Measurements from ENCODE around the gene CST11.

Gene CST11, protein sequence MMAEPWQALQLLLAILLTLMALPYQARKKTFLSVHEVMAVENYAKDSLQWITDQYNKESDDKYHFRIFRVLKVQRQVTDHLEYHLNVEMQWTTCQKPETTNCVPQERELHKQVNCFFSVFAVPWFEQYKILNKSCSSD

DNA sequence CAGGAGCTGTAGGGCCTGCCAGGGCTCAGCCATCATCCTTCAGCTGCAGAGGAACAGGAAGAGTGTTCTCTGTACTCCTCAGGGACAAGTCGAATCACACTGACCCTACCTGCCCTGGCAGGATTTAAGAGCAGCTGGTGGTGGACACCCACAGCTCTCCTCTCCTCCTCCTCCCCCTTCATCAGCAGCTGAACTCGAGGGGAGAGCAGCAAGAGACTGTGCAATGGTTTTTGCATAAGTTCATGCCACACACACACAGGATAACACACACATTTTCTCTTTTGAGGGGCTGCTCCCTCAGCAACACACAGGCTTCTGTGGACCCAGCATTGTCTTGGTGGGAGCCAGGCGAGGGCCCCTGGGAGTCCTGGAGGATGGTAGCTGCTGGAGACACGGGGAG lies at the start of gene CST11:
Gene CST11, minus strand, starts transcription at position 101 of the 400 bp plus-strand sequence. Its CDS starts 65 bp downstream, at position 36.
- DNase-seq (ENCODE audit: extremely low spot score), result no peak
- CTCF ChIA-PET, result no interaction called here
- POLR2A ChIA-PET, result no interaction called here
- no peak for TF ChIP-seq FOXK2 (IDR thresholded peaks at IDR 0.05)
- TF ChIP-seq SP1 (IDR thresholded peaks at IDR 0.05), result no peak
- TF ChIP-seq, protein P1, sequence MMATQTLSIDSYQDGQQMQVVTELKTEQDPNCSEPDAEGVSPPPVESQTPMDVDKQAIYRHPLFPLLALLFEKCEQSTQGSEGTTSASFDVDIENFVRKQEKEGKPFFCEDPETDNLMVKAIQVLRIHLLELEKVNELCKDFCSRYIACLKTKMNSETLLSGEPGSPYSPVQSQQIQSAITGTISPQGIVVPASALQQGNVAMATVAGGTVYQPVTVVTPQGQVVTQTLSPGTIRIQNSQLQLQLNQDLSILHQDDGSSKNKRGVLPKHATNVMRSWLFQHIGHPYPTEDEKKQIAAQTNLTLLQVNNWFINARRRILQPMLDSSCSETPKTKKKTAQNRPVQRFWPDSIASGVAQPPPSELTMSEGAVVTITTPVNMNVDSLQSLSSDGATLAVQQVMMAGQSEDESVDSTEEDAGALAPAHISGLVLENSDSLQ (IDR thresholded peaks at IDR 0.05), result no peak
- no peak for TF ChIP-seq HDGF (IDR thresholded peaks at IDR 0.05; ENCODE audit: borderline replicate concordance)
- no peak for TF ChIP-seq NFRKB (IDR thresholded peaks at IDR 0.05)
- no peak for TF ChIP-seq ZNF384 (IDR thresholded peaks at IDR 0.05)

DNA sequence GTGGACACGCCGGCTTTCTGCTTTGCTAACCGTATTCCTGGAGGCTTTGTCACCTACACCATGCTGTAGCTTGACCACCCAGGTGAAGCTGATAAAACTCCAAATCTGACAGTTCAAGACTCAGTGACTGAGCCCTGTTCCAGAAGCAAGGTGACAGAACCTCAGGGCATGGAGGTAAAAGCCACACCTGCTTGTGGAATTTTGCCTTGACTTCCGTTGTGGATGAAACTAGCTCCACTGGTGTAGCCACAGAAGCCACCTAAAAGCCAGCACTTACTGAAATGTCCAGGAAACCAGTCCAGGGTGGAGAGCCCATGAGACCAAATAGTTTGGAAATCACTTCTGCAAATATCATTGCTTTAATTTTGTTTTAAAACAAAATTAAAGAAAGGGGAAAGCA lies 49.2 kb upstream of the CST11 start:
- POLR2A ChIA-PET, result no interaction called here
- CTCF ChIA-PET, result no interaction called here
- DNase-seq (ENCODE audit: extremely low spot score), result no peak
- TF ChIP-seq CTBP1 (IDR thresholded peaks at IDR 0.05; ENCODE audit: borderline replicate concordance) (no peak), FOXM1 (IDR thresholded peaks at IDR 0.05; ENCODE audit: borderline replicate concordance) (no peak), SP1 (IDR thresholded peaks at IDR 0.05) (no peak), ARNT (IDR thresholded peaks at IDR 0.05) (no peak), L3MBTL2 (conservative IDR thresholded peaks at IDR 0.05) (no peak), LEF1 (IDR thresholded peaks at IDR 0.05; ENCODE audit: borderline replicate concordance) (no peak), SUZ12 (IDR thresholded peaks at IDR 0.05) (no peak), NFRKB (IDR thresholded peaks at IDR 0.05) (no peak)

DNA sequence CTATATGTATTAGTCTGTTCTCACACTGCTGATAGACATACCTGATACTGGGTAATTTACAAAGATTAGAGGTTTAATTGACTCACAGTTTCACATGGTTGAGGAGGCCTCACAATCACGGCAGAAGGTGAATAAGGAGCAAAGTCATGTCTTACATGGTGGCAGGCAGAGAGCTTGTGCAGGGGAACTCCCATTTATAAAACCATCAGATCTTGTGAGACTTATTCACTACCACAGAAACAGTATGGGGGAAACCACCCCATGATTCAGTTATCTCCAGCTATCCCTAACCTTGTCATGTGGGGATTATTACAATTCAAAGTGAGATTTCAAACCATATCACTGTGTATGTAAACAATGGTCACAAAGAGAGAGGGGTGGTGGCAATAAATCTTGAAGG lies 44.9 kb upstream of the CST11 start:
- TF ChIP-seq LEF1 (IDR thresholded peaks at IDR 0.05; ENCODE audit: borderline replicate concordance) (no peak), CTBP1 (IDR thresholded peaks at IDR 0.05; ENCODE audit: borderline replicate concordance) (no peak), L3MBTL2 (conservative IDR thresholded peaks at IDR 0.05) (no peak), FOXA1 (IDR thresholded peaks at IDR 0.05) (no peak), ARNT (IDR thresholded peaks at IDR 0.05) (no peak), FOXK2 (IDR thresholded peaks at IDR 0.05) (no peak), SUZ12 (IDR thresholded peaks at IDR 0.05) (no peak), NFRKB (IDR thresholded peaks at IDR 0.05) (no peak), FOXM1 (IDR thresholded peaks at IDR 0.05; ENCODE audit: borderline replicate concordance) (no peak), HDGF (IDR thresholded peaks at IDR 0.05; ENCODE audit: borderline replicate concordance) (no peak), SP1 (IDR thresholded peaks at IDR 0.05) (no peak), TARDBP (IDR thresholded peaks at IDR 0.05) (no peak), ELF4 (IDR thresholded peaks at IDR 0.05) (no peak), ZNF384 (IDR thresholded peaks at IDR 0.05) (no peak), BHLHE40 (IDR thresholded peaks at IDR 0.05; ENCODE audit: borderline replicate concordance) (no peak)
- TF ChIP-seq, protein P1 (IDR thresholded peaks at IDR 0.05), result no peak
- DNase-seq (ENCODE audit: extremely low spot score), result no peak
- ChIA-PET POLR2A (no interaction called here), CTCF (no interaction called here)

DNA sequence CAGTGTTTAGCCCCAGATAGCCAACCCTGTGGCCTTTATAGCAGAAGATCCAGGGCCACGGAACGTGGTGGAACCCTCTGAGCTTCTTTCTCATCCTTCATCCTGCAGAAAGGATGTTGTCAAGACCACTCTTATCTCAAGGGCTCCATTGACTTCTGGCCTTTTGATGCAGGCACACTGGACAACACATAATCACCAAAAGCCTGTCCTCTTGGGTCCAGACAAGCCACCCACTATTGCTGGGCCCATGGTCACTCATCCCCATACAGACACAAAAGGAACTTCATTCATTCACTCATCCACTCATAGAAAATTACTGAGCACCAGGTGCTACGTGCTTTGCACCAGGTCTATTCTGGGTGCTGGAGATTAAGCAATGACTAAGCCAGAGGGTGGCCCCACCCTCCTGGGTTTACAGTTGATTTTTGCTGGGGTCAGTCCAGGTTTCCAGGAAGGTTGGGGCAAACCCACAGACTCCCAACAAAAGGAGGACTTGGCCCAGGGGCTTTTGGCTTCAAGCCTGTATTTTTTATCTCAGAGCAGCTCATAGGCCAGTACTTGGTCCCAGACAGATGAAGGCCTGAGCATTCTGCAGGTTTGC lies 40.6 kb upstream of the CST11 start:
- CTCF ChIA-PET, result no interaction called here
- POLR2A ChIA-PET, result no interaction called here
- no peak for DNase-seq (ENCODE audit: extremely low spot score)
- TF ChIP-seq FOXK2 (IDR thresholded peaks at IDR 0.05), result no peak
- no peak for TF ChIP-seq ZNF384 (IDR thresholded peaks at IDR 0.05)
- TF ChIP-seq ELF4 (IDR thresholded peaks at IDR 0.05), result no peak
- no peak for TF ChIP-seq SUZ12 (IDR thresholded peaks at IDR 0.05)
- TF ChIP-seq LEF1 (IDR thresholded peaks at IDR 0.05; ENCODE audit: borderline replicate concordance), result no peak
- no peak for TF ChIP-seq SP1 (IDR thresholded peaks at IDR 0.05)
- TF ChIP-seq FOXA1 (IDR thresholded peaks at IDR 0.05), result no peak
- no peak for TF ChIP-seq HDGF (IDR thresholded peaks at IDR 0.05; ENCODE audit: borderline replicate concordance)
- no peak for TF ChIP-seq BHLHE40 (IDR thresholded peaks at IDR 0.05; ENCODE audit: borderline replicate concordance)
- TF ChIP-seq L3MBTL2 (conservative IDR thresholded peaks at IDR 0.05), result no peak
- TF ChIP-seq CTBP1 (IDR thresholded peaks at IDR 0.05; ENCODE audit: borderline replicate concordance), result no peak
- TF ChIP-seq TARDBP (IDR thresholded peaks at IDR 0.05), result no peak

DNA sequence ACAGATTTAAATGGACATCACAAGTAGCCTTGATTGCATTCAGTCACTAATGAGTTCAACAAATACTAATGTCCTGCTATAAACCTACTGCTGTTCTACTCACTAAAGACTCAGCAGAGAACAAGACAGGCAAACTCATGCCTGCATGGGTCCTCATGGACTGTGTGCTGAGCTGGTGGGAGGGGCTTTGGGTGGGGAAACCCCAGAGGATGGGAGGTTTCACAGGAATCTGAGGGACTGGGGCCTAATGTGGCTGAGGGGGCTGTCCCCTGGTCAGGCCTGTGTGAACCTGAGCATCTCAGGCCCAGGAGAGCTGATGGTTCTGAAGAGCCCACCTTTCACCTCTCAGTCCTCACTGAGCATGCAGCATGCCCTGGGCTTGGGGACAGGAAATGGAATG lies 39.6 kb upstream of the CST11 start:
- DNase-seq (ENCODE audit: extremely low spot score), result no peak
- CTCF ChIA-PET, result no interaction called here
- TF ChIP-seq, protein P1 (IDR thresholded peaks at IDR 0.05), result no peak
- TF ChIP-seq ZNF384 (IDR thresholded peaks at IDR 0.05) (no peak), FOXA1 (IDR thresholded peaks at IDR 0.05) (no peak), SUZ12 (IDR thresholded peaks at IDR 0.05) (no peak), L3MBTL2 (conservative IDR thresholded peaks at IDR 0.05) (no peak), NFRKB (IDR thresholded peaks at IDR 0.05) (no peak), ARNT (IDR thresholded peaks at IDR 0.05) (no peak), HDGF (IDR thresholded peaks at IDR 0.05; ENCODE audit: borderline replicate concordance) (no peak), FOXM1 (IDR thresholded peaks at IDR 0.05; ENCODE audit: borderline replicate concordance) (no peak), LEF1 (IDR thresholded peaks at IDR 0.05; ENCODE audit: borderline replicate concordance) (no peak), CTBP1 (IDR thresholded peaks at IDR 0.05; ENCODE audit: borderline replicate concordance) (no peak), SP1 (IDR thresholded peaks at IDR 0.05) (no peak), BHLHE40 (IDR thresholded peaks at IDR 0.05; ENCODE audit: borderline replicate concordance) (no peak), ELF4 (IDR thresholded peaks at IDR 0.05) (no peak)
- POLR2A ChIA-PET, result no interaction called here

DNA sequence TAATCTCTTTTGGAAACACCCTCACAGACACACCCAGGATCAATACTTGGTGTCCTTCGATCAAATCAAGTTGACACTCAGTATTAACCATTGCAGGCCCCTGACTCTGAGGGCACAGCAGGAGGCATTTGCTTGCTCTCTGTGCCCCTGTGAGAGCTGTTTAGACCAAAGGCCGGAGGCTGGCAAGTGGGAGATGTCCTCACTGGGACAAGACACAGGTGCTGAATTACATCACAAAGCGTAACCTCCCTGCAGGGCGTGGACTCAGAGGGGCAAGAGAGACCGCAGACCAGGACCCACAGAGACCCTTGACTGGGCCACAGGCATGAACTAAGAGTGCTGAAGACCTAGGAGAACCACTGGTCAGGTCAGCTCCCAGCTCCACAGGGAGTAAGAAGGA lies 38.1 kb upstream of the CST11 start, which contains the start of gene CST8:
Gene CST8, plus strand, starts transcription at position 301 of the 400 bp plus-strand sequence. CDS start 551 bp downstream, outside the sequence.
- TF ChIP-seq SUZ12 (IDR thresholded peaks at IDR 0.05) (no peak), FOXK2 (IDR thresholded peaks at IDR 0.05) (no peak), FOXA1 (IDR thresholded peaks at IDR 0.05) (no peak), ELF4 (IDR thresholded peaks at IDR 0.05) (no peak), FOXM1 (IDR thresholded peaks at IDR 0.05; ENCODE audit: borderline replicate concordance) (no peak), L3MBTL2 (conservative IDR thresholded peaks at IDR 0.05) (no peak)
- TF ChIP-seq, protein P1 (IDR thresholded peaks at IDR 0.05), result no peak
- no peak for DNase-seq (ENCODE audit: extremely low spot score)
- ChIA-PET CTCF (no interaction called here), POLR2A (no interaction called here)
